ENCODE measurements around the gene HCRT.

HCRT gene

DNA sequence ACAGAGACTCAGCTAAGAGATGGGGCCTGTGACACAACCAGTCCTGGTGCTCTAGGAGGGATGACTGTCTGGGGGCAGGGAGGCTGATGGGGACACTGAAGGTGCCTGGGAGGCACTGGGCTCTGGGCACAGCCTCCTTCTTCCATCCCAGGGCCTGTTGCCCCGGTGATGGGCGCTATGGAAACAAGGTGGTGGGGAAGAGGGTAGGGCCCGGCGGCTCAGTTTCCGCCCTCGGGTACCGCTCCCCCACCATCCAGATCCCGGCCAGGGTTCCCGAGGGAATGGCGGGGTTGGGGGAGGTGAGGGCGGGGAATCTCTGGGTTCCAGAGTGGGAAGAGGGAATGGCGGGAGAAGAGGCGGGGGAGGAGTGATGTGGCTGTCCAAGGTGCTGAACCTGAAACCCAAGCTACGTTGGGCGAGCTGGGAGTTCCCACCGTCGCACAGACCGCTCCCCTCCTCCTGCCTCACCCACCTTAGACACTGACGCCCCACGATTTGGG, 5.3 kb downstream of the HCRT start:
- DNase-seq (ENCODE audit: low spot score in 2 of 2) = peak; percentile 20 to 79
- peaks cover 16% of the 10 kb centered on the region for H3K4me1 ChIP-seq
- H3K27me3 ChIP-seq (ENCODE audit: low read depth) = peaks cover 13% of the 10 kb centered on the region
- H3K9me3 ChIP-seq = no peaks in the 10 kb centered on the region
- no peak overlapping the region for H3K4me3 ChIP-seq
- in situ Hi-C loops (cut with MboI; ENCODE audit: low sequenced_read_pairs) = no loop called here
- H3K36me3 ChIP-seq (replicated peaks) = no peaks in the 10 kb centered on the region

GRCh38 chr17:42179335-42179734, 5.9 kb downstream of the HCRT start:
- in situ Hi-C loops (cut with MboI; ENCODE audit: low sequenced_read_pairs) = no loop called here
- Histone ChIP-seq H3K36me3 (replicated peaks) (no peaks in the 10 kb centered on the region), H3K4me3 (no peak overlapping the region), H3K27me3 (ENCODE audit: low read depth) (peaks cover 13% of the 10 kb centered on the region), H3K4me1 (peaks cover 13% of the 10 kb centered on the region), H3K9me3 (no peaks in the 10 kb centered on the region)
- DNase-seq (ENCODE audit: low spot score in 2 of 2) = no peak

- DNase-seq (ENCODE audit: low spot score in 2 of 2) = no peak
- Histone ChIP-seq H3K27me3 (ENCODE audit: low read depth) (peaks cover 13% of the 10 kb centered on the region), H3K4me3 (no peak overlapping the region), H3K9me3 (no peaks in the 10 kb centered on the region), H3K4me1 (peaks cover 10% of the 10 kb centered on the region), H3K36me3 (replicated peaks) (no peaks in the 10 kb centered on the region)
- in situ Hi-C loops (cut with MboI; ENCODE audit: low sequenced_read_pairs) = no loop called here
Measured at GRCh38 chr17:42178817-42179216, 6.4 kb downstream of the HCRT start.

- H3K9me3 ChIP-seq = no peaks in the 10 kb centered on the region
- in situ Hi-C loops (cut with MboI; ENCODE audit: low sequenced_read_pairs) = no loop called here
- H3K36me3 ChIP-seq (replicated peaks) = no peaks in the 10 kb centered on the region
- no peak overlapping the region for H3K4me3 ChIP-seq
- peaks cover 13% of the 10 kb centered on the region for H3K27me3 ChIP-seq (ENCODE audit: low read depth)
- peaks cover 6% of the 10 kb centered on the region for H3K4me1 ChIP-seq
- DNase-seq (ENCODE audit: low spot score in 2 of 2) = no peak
Measured at GRCh38 chr17:42177684-42178083, 7.6 kb downstream of the HCRT start.

DNA sequence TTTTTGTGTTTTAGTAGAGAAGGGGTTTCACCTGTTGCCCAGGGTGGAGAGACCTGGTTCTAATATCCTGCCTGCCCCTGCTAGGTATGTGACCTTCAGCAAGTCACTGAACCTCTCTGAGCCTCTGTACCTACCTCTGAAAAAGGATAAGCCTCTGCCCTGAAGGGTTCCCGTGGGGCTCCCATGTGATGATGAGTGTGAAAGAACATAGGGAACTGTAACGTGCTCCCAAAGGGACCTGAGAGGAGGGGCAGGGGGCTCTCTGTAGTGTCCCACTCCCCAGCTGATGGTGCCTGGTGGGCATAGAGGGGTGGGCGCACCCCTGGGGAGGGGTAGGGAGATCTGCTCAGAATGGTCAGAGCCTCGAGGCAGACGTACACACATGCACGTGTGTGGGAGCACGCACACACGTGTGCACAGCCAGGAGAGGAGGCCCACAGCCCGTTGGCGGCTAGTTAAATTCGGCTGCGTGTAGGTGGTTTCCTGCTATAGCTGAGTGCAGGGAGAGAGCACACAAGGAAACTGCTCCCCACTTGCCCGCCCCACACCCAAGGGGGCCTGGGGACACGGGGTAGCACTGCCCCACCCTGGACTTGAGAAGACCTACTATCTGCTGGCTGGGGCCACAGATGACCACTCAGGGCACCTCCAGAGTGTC, 11.0 kb downstream of the HCRT start:
- in situ Hi-C loops (cut with MboI; ENCODE audit: low sequenced_read_pairs) = no loop called here
- no peaks in the 10 kb centered on the region for H3K4me1 ChIP-seq
- H3K9me3 ChIP-seq = no peaks in the 10 kb centered on the region
- H3K4me3 ChIP-seq = no peak overlapping the region
- DNase-seq (ENCODE audit: low spot score in 2 of 2) = no peak
- H3K36me3 ChIP-seq (replicated peaks) = no peaks in the 10 kb centered on the region
- no peaks in the 10 kb centered on the region for H3K27me3 ChIP-seq (ENCODE audit: low read depth)

DNA sequence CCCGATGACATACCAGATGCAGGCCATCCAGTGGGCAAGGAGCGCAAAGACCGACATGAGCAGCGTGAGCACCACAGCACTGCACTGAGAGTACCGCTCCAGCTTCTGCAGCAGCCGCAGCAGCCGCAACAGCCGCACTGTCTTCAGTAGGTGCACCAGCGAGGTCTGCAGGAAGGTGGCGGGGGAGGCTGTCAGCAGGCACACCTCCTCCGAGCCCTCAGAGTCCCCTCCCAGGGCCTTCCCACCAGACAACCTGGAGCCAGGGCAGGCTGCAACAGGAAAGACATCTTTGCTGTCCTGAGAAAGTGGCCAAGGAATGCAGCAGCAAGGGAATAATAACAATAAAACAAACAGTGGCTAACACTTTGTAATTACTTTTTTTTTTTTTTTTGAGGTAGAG, 13.4 kb downstream of the HCRT start:
- DNase-seq (ENCODE audit: low spot score in 2 of 2) = no peak
- Histone ChIP-seq H3K4me3 (no peak overlapping the region), H3K9me3 (no peaks in the 10 kb centered on the region), H3K27me3 (ENCODE audit: low read depth) (no peaks in the 10 kb centered on the region), H3K36me3 (replicated peaks) (no peaks in the 10 kb centered on the region), H3K4me1 (no peaks in the 10 kb centered on the region)
- in situ Hi-C loops (cut with MboI; ENCODE audit: low sequenced_read_pairs) = no loop called here

- H3K36me3 ChIP-seq (replicated peaks) = no peaks in the 10 kb centered on the region
- no peaks in the 10 kb centered on the region for H3K4me1 ChIP-seq
- no peak overlapping the region for H3K4me3 ChIP-seq
- in situ Hi-C loops (cut with MboI; ENCODE audit: low sequenced_read_pairs) = no loop called here
- no peaks in the 10 kb centered on the region for H3K9me3 ChIP-seq
- no peak for DNase-seq (ENCODE audit: low spot score in 2 of 2)
- H3K27me3 ChIP-seq (ENCODE audit: low read depth) = no peaks in the 10 kb centered on the region
Measured at GRCh38 chr17:42169351-42169750, 15.9 kb downstream of the HCRT start.

GRCh38 chr17:42167807-42168206, 17.4 kb downstream of the HCRT start:
- Histone ChIP-seq H3K9me3 (no peaks in the 10 kb centered on the region), H3K4me3 (no peak overlapping the region), H3K36me3 (replicated peaks) (no peaks in the 10 kb centered on the region), H3K27me3 (ENCODE audit: low read depth) (no peaks in the 10 kb centered on the region), H3K4me1 (no peaks in the 10 kb centered on the region)
- in situ Hi-C loops (cut with MboI; ENCODE audit: low sequenced_read_pairs) = no loop called here
- no peak for DNase-seq (ENCODE audit: low spot score in 2 of 2)

GRCh38 chr17:42166196-42166763, 19.0 kb downstream of the HCRT start:
- no peaks in the 10 kb centered on the region for H3K36me3 ChIP-seq (replicated peaks)
- in situ Hi-C loops (cut with MboI; ENCODE audit: low sequenced_read_pairs) = no loop called here
- no peaks in the 10 kb centered on the region for H3K9me3 ChIP-seq
- no peak overlapping the region for H3K4me3 ChIP-seq
- no peaks in the 10 kb centered on the region for H3K27me3 ChIP-seq (ENCODE audit: low read depth)
- H3K4me1 ChIP-seq = no peaks in the 10 kb centered on the region
- DNase-seq (ENCODE audit: low spot score in 2 of 2) = no peak

- Histone ChIP-seq H3K4me3 (no peak overlapping the region), H3K4me1 (no peaks in the 10 kb centered on the region)
- in situ Hi-C loops (cut with MboI; ENCODE audit: low sequenced_read_pairs) = no loop called here
Measured at GRCh38 chr17:42165751-42166150, 19.5 kb downstream of the HCRT start.

DNA sequence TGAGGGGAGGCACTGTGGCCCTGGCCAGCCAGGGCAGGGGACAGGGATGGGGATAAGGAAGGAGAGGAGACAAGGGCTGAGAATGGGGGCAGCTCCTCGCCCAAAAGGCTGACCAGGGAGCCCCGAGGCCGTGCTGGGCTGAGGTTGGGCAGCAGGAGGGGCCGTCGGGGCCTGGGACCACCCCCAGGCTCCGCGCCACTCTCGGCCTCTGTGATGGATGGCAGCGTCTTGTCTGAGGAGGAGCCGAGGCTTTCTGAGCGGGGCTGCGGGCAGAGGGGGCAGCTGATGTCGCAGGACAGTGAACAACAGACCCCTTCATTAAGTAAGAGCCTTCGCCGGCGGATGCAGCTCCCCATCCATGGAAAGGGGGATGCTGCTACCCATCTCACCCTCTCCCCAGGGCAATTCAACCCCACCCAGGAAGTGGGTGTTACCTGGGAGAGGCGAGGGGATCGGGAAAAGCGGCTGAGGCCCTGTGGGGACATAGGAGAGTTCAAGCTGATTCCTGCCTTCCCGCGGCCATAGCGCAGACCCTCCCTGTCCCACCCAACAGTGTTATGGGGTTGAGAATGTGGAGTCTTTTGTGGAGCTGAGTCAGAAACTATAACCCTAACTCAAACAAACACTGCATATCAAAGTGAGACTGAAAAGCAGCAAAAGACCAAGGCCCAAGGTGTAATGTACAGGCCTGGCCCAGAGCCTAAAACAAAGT, 21.4 kb downstream of the HCRT start:
- no peak for DNase-seq (ENCODE audit: low spot score in 2 of 2)
- in situ Hi-C loops (cut with MboI; ENCODE audit: low sequenced_read_pairs) = no loop called here
- H3K27me3 ChIP-seq (ENCODE audit: low read depth) = no peaks in the 10 kb centered on the region
- no peaks in the 10 kb centered on the region for H3K4me1 ChIP-seq
- H3K36me3 ChIP-seq (replicated peaks) = no peaks in the 10 kb centered on the region
- no peaks in the 10 kb centered on the region for H3K9me3 ChIP-seq
- no peak overlapping the region for H3K4me3 ChIP-seq

More at GRCh38 chr17:42165751-42166150, 19.5 kb downstream of the HCRT start:
- Histone ChIP-seq H3K27me3 (ENCODE audit: low read depth) (no peaks in the 10 kb centered on the region), H3K9me3 (no peaks in the 10 kb centered on the region), H3K36me3 (replicated peaks) (no peaks in the 10 kb centered on the region)
- DNase-seq (ENCODE audit: low spot score in 2 of 2) = no peak

GRCh38 chr17:42163113-42163512, 22.1 kb downstream of the HCRT start:
- Histone ChIP-seq H3K4me1 (no peaks in the 10 kb centered on the region), H3K4me3 (no peak overlapping the region), H3K36me3 (replicated peaks) (no peaks in the 10 kb centered on the region), H3K9me3 (no peaks in the 10 kb centered on the region), H3K27me3 (ENCODE audit: low read depth) (no peaks in the 10 kb centered on the region)
- in situ Hi-C loops (cut with MboI; ENCODE audit: low sequenced_read_pairs) = no loop called here
- peak in 1 of 2 experiments; percentile 76 for DNase-seq (ENCODE audit: low spot score in 2 of 2)

DNA sequence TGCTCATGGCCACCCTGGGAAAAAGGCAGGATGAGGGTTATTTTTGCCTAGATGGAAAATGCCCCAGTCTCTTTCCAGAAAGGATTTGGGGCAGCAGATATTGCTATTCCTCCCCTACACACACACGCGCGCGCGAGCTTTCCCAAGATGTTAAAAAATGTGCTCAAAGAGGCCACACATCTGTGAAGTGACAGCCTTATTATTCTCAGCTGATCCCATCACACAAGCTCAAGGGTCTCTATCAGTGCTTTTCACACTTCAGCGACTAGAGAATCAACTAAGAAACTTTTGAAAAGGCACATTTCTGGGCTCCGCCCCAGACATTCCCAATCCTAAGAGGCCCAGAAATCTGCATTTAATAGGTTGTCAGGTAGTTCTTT, 24.7 kb downstream of the HCRT start:
- Histone ChIP-seq H3K36me3 (replicated peaks) (no peaks in the 10 kb centered on the region), H3K4me3 (no peak overlapping the region), H3K27me3 (ENCODE audit: low read depth) (no peaks in the 10 kb centered on the region), H3K9me3 (no peaks in the 10 kb centered on the region), H3K4me1 (no peaks in the 10 kb centered on the region)
- DNase-seq (ENCODE audit: low spot score in 2 of 2) = no peak
- in situ Hi-C loops (cut with MboI; ENCODE audit: low sequenced_read_pairs) = no loop called here

- H3K4me1 ChIP-seq = no peaks in the 10 kb centered on the region
- in situ Hi-C loops (cut with MboI; ENCODE audit: low sequenced_read_pairs) = no loop called here
- no peak for DNase-seq (ENCODE audit: low spot score in 2 of 2)
- no peaks in the 10 kb centered on the region for H3K9me3 ChIP-seq
- no peak overlapping the region for H3K4me3 ChIP-seq
- no peaks in the 10 kb centered on the region for H3K27me3 ChIP-seq (ENCODE audit: low read depth)
- H3K36me3 ChIP-seq (replicated peaks) = no peaks in the 10 kb centered on the region
Measured at GRCh38 chr17:42159796-42160530, 25.3 kb downstream of the HCRT start.

Measured in HAP-1 (cell line).